Measurements from ENCODE around the gene CASQ1.

The CASQ1 gene

DNA sequence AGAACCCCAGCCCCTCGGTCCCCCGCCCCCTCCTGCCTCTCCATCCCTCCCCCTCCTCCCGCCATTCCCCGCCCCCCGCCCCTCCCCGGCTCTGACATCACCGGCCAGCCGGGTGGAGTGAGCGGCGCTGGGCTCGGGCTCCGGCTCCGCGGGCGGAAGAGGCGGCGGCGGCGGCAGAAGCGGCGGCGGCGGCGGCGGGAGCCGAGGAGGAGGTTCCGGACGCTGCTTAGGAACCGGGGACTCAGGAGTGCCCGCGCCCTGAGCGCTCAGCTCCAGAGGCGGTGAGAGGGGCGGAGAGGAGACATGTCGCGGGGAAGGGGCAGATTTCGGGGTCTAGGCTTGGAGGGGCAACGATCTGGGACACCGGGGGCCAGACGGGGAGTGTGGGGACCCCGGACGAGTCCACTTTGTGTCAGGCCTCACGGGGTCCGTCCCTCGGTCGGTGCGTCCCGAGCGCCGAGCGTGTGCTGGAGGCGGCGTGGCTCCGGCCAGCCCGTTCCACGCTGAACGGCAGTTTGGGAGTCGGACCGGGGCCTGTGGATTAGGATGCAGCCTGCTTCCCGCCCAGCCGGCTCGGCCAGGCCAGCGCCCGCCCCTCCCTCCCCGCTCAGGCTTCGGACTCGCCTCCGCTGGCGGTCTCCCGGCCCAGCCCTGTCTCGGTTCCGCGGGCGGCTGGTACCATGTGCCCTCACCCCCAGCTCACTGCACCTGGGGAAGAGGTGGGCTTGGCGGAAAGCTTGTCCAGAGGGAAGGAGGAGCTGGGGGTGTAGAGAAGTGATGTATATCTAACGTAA lies 15.1 kb downstream of the CASQ1 start, which contains the start of gene PEA15:
Gene PEA15, plus strand, starts transcription at position 143 of the 794 bp plus-strand sequence. CDS start 6,161 bp downstream, outside the sequence.
- no peak for DNase-seq (ENCODE audit: low read depth, low spot score)

DNA sequence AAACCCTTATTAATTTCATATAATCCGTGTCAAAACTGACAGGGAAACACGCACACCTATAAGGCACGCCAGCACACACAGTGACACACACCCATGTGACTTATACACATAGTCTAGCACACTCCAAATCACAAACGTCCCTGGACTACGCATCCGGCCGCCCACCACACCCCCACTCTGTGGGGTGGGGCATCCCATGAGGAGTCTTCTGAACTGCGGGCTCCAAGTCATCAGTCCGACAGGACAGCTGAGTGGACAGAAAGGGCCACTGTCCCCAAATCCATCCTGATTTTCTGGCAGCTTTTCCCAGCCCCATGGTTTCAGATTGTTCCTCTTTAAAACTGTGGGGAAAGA lies 15.6 kb downstream of the CASQ1 start:
- DNase-seq (ENCODE audit: low read depth, low spot score), result no peak

DNA sequence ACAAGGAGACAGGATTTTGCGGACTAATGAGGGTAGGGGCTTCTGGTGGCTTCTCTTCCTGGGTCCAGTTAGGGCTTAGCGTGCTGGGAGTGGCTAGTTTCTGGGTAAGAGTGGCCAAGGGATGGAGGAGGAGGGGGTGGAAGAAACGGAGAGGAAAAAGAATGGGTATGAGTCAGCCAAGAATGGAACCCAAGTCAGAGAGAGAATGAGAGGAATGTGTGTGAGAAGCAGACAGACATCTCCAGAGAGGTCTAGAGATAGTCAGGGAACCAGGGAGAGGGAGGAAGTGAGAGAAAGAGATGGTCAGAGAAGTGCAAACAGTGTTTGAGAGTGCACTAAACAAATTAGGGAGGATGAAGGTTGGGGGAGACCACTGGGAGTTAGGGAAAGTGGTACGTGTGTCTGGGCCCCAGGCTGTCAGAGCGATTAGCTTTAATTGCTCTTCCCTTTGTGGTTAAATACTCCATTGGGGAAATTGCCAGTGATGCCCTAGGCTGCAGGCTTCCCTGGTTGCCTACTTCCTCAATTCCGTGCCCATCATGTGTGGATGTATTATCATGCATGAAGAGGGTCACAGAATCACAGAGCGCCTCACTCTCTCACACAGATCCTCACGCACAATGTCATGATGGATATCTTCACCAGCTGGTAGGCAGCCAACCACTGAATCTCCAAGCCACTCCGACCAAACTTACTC lies 16.2 kb downstream of the CASQ1 start:
- no peak for DNase-seq (ENCODE audit: low read depth, low spot score)

DNA sequence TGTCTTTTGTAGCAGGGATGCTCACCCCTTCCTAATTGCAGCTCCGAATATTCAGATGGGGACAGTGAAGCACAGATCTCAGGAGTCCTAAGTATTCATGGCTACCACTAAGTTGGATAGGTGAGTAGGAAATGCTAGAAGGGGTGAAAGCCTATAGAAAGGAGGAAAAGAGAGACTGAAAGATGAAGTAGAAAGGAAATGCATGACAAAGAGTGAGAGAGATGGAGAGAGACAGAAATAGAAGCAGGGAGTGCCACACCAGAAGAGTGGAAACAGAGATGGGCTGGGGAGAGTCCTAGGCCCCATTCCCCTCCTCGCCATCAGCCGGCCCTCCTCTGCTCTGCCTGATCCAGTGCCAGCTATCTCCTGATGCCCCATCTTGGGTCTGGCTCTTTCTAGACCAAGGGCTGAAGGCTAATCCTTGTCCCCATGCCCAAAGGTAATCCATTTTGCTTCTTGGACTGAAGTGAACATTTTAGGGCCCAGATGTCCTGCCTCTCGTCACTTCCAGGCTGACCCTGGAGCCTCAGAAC lies 16.8 kb downstream of the CASQ1 start:
- no peak for DNase-seq (ENCODE audit: low read depth, low spot score)

DNA sequence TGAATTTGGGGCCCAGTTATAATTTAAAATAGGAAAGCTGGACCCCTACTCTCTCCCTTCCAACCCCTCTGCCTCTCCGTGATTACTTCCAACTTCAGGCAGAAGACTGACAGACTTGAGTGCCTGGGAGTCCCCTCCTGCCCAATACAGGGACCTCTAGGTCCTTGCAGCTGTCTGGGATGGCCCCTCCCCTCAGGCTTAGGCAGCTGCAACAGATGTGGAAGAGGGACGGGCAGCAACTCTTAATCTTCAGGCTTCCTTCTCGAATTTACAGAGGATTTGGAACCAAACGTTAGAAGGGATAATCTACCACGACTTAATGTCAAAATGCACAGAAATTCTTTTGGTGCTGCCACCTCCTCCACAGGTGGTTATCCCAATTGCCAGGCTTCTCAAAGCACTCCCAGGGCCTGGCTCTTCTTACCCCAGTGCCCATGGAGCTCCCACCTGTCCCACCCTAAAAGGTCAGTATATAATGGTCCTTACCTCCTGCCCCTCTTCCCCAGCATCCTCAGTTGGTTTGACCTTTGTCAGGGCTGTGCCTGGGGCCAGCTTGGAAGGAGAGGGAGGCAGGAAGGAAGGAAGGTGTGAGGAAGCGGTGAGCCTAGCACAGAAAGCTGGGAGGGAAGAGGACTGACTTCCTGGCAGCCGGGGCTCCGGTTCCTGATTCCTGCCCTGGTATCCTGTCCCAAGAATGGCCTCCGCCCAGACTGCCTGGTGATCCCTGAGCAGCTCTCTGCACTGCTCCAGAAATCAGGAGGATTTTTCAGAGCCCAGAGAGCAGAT lies 17.6 kb downstream of the CASQ1 start:
- DNase-seq (ENCODE audit: low read depth, low spot score), result no peak

DNA sequence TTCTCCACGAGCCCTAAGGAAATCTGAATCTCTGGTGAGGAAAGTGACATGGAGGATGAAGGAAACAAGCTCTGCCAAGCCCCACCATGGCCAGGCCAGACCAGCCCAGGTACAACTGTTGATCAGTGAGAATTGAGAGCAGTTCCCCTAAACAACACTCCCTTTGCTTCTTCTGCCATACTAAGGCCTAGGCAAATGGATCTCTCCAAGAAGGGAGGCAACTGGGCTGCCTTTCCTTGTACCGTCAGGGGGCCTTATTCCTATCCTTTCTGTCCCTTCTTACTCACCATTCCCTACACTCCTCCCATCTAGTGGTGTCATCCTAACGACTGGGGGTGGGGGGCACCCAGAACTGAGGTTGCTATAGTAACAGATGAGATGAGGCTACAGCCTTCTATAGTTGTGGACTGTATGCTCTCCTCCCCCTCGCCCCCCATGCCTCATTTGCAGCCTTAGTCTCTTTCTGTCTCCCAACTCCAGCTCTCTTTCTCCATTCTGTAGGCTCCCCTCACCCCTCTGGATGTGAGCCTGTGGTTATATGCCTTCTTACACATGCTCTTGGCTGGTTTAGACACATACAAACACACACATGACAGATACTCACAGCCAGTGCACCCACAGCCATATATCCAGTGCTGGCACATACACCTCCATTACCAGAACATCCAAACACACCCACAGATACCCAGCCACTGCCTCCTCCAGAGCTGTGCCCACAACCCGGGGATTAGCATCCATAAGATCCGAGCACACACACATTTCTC lies 18.4 kb downstream of the CASQ1 start:
- DNase-seq (ENCODE audit: low read depth, low spot score), result no peak

DNA sequence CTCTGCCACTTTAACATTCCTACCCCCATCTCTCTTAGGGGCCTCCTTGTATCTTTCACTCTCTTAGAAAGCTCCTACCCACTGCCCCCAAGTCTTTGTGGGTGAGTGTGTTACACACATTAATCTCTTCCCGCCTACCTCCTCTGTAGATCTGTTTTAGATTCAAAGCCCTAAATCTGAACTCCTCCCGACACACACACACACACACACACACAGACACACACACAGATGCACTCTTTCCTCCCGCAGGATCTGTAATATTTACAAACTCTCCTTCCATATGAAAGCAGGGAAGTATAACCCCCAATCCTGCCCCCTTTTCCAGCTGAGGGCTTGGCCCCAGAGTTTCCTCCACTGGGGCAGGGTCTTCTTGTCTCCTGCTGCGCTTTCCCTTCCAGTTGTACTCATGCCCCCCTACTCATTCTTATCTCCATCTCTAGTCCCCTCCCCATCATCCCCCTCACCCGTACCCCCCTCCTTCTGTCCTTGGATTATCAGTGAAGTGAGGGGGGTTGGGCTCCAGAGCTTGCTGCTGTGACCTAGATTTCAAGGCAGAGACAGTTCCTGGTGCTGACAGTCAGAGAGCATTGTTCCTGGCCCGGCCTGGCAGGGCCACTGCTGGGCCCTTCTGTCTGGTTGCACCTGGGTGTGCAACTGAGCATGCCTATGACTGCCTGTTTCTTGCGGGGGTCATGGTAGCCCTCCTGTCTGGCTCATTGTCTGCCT lies 19.1 kb downstream of the CASQ1 start:
- DNase-seq (ENCODE audit: low read depth, low spot score), result no peak

DNA sequence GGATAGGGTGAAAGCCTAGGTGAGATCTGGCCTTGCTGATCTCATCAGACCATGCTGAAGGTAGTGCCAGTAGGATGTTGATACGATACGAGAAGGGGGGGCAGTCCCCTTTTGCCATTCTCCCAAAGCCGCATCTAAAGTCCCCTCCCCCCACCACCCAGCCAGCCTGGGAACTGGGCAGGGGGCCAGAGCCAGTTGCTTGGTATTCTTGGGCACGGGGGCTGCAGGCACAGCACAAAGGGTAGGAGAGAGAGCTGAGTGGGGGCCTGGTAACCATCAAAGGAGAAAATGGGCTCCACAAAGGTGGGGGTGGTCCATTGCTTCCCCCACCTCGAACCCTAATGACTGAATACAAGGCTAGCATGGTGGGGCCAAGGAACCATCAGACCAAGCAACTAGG lies 20.2 kb downstream of the CASQ1 start:
- no peak for DNase-seq (ENCODE audit: low read depth, low spot score)

DNA sequence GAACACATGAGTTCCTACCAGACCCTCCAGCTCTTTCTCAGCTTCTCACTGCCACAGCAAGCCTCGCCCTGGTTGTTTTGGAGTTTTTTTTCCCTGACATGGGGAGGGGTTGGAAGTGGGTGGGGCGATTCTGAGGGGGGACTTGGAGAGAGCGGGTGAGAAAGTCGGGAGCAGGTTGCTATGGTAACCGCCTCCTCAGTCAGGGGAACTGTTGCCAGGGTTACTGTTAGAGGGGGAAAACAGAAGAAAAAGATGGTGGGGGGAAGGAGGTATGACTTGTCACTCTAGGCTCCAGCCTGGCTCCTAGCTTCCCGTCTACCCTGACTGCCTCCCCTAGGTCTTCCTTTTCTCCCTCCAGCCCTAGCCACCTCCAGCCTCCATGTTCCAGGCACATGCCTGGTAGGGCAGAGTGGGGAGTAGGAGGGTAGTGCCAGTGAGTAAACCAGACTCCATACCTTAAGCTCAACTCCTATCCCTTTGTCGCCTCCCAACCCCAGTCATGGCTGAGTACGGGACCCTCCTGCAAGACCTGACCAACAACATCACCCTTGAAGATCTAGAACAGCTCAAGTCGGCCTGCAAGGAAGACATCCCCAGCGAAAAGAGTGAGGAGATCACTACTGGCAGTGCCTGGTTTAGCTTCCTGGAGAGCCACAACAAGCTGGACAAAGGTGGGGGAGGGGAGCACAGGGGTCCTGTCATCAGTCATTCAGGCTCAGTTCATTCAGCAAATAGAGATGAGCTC lies 20.8 kb downstream of the CASQ1 start:
- no peak for DNase-seq (ENCODE audit: low read depth, low spot score)

DNA sequence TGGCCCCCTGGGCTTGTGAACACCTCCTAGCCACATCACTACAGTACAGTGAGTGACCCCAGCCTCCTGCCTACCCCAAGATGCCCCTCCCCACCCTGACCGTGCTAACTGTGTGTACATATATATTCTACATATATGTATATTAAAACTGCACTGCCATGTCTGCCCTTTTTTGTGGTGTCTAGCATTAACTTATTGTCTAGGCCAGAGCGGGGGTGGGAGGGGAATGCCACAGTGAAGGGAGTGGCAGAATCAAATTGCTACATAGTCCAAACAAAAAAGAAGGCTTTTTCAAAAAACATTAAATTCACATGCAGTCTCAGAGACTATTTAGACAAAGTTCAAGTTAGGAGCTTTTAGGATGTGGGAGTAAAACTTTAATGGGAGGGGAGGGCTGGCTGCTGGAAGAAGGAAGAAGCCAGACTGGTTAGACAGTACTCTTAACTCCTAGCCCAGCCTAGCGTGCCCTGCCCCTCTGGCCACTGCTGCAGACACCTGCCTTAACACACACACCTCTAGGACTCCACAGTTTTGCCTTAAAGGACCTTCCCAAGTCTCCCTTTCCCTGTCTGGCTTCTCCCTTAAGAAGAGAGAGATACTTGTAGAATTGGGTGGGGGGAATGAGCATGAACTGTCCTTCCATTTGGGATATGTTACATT lies 24.2 kb downstream of the CASQ1 start:
- no peak for DNase-seq (ENCODE audit: low read depth, low spot score)

DNA sequence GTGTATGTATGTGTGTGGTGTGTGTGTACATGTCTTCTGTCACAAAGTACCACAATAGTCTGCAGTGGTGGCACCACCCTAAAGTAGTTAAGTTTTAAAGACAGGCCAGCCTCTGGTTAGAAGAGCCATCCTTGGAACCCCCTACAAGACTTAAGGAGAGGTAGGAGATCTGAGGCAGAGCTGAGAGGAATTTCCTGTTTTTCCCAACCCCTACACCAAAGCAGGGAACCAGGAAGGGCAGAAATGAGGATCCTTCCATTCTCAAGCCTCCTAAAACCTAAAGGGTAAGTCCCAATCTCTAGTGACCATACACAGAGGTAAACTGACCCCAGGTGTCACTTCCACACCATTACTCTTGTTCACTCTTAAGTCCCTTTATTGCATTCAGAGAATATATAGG lies 25.9 kb downstream of the CASQ1 start:
- DNase-seq (ENCODE audit: low read depth, low spot score), result no peak

DNA sequence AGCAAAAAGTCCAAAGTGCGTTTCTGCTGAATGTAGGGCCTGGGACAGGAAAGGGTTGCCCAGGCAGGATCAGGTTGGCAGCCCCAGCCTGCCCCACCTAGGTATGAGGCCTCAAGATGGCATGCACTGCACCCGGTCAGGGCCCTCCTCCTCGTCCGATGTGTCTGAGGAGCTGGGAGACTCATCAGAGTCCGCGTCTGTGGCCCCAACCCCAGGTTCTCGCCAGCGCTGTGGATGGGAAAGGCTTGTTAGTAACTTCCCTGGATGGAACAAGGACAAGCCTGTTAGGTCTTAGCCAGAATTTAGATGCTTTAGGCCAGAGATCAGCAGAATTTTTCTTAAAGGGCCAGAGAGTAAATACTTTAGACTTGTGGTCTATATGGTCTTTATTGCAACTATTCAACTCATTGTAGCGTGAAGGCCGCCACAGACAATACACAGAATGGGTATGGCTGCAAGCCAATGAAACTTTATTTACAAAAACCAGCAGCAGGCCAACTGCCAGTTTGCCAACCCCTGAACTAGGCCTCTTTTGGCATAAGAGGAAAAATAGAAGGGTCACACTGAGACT lies 27.2 kb downstream of the CASQ1 start:
- no peak for DNase-seq (ENCODE audit: low read depth, low spot score)

DNA sequence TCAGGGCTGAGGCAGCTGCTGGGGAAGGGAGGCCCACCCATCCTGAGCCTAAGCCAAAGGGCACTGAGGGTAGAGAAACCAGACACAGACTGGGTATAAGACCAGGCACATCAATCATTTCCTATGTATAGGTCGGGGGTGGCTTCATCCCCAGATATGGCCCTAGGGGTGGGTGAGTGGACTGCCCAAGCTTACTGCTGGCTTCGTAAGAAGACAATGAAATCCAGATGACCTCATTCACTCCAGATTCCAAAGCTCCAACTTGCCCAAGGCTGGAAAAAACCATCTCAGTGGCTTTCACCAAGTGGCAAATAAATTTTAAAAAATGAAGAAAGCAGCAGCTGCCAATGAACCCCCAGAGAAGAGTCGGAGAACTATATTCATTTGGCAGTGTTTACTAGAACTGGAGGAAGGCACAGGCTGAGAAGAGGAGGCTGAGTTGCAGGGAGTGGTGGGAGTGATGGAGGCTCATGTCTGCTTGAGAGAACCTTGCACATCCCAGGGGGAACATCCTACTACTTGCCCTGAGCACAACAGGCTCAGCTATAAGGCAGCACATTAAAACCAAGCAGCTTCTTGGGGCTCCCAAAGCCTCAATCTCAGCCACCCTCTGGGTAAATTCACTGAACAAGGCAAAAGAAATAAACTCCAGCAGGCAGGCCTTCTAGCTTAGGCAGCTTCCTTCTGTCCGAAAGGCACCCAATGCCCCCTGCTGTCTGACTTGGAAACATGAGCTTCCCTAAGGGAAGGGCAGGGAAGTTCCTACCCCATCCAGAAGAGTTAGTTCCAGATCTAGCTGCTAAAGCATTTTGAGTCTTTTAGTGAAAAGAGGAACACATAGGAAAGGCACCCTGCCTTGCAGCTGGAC lies 28.9 kb downstream of the CASQ1 start:
- peak; percentile 58 for DNase-seq (ENCODE audit: low read depth, low spot score)

DNA sequence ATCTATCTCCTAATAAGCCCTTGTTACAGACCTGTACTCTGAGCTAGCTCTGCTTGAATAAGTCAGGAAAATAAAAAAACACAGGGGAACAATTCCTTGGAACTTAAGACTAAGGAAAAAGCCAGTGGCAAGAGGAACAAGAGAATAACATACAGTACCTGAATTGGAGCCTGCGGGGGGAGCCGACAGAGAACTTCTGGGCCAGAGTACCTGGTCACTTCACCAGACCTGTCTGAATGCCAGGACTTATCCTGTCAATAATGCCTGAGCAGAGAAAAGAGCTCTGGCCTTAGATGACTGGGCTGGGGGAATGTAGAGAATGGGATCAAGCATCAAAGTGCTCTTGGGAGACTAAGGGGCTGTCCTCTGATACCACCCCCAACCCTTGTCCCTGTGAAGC lies 29.9 kb downstream of the CASQ1 start:
- no peak for DNase-seq (ENCODE audit: low read depth, low spot score)

DNA sequence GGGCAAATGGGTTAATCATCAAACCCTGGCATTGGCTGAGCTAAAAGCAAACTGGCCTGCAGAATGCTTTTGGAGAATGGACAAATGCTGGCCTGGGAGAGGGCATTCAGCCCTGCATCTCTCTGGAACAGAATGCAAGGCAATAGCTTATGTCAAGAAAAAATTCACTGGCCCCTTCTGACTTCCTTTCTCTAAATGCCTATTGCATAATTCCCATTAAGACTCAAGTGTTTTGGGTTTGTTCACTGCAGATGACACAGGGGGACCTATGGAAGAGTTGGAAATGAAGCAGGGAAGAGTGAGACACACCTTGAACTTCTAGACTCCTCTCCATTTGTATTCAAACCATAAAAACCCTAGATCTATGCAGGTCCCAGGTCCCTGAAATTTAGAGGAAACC lies 30.7 kb downstream of the CASQ1 start:
- no peak for DNase-seq (ENCODE audit: low read depth, low spot score)

DNA sequence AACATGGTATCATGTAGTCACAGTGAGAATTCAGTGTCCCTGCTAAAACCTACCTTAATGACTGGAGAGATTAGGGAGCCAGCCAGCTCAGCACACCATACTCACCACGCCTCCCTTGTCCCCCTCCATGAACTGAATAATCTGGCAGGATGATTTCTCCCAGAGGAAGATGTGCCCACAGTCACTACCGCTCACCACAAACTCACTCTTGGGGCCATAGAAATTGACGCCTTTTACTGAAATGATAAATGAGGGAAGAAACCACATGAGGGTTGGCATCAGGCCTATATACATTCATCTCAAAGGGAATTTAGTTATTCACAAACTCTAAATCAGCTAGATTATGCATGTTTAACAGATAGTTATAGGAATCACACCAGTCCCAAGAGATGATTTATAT lies 32.2 kb downstream of the CASQ1 start:
- no peak for DNase-seq (ENCODE audit: low read depth, low spot score)

DNA sequence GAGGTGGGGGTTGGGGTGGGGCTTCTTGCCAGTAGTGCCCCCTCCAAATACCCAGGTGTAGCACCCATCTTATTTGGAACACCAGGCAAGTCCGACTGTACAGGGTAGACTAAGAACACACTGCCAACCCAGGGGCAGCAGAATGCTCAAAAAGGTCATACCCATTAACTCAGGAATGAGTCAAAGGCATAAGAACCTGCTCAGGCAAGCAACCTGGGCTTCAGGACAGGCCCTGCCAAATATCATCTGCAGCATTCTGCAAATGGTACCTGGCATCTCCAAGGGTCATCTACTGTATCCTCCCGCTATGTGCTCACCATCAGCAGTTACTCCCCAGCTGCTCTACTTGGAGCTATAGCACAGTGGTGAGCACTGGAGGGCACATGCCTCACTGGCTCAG lies 34.2 kb downstream of the CASQ1 start:
- no peak for DNase-seq (ENCODE audit: low read depth, low spot score)

DNA sequence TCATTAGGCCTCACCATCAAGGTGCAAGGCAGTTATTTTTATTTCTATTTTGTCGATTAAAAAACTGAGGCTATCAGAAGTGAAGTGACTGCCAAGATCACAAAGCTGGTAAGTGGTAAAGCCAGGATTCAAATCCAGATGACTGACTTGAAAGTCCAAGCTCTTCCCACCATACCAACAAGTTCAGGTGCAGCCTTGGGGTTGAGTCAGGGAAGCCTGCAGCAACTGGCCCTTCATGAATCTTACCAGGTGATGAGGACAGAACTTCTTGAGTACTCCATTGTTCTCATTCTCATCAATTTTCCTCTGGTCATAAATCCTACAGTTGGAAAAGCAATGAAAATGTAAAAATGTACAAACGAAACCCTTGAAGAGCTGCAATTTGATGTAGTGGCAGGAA lies 35.0 kb downstream of the CASQ1 start:
- no peak for DNase-seq (ENCODE audit: low read depth, low spot score)

All from smooth muscle cell of the brain vasculature (primary cell).